Ovary (tissue), 9 donors: Measurements from ENCODE around the gene AGO3. TPM values are rescaled to one million over a fixed set of nuclear protein-coding genes. Genes with fewer than 3 reads are reported as not detected.

Source experiments
- DNase-seq, 5 donors: peaks; one replicate each; pipeline ENCODE4 v3.0.0-alpha.2; 2019 to 2020
- H3K27ac ChIP-seq, 2 donors: fragments of 200-600 bp; one replicate each; pipeline versions ENCODE4 v1.5.1 to v1.8.0; 2019 to 2022
- H3K27me3 ChIP-seq: fragments of 200-600 bp; one replicate; pipeline ENCODE4 v1.8.0; 2022
- H3K36me3 ChIP-seq: fragments of 200-600 bp; sonication (generic); one replicate; pipeline ENCODE4 v1.5.1; 2019
- H3K4me1 ChIP-seq: one replicate; pipeline ENCODE4 v1.8.1; 2013; ENCODE audit warnings: mild to moderate bottlenecking, moderate library complexity; ENCODE audit not compliant: insufficient read depth
- H3K4me3 ChIP-seq: fragments of 200-600 bp; sonication (generic); one replicate; pipeline ENCODE4 v1.5.1; 2017
- H3K9me3 ChIP-seq, 2 donors: fragments of 200-600 bp in 1 of 2; sonication (generic) in 1 of 2; one replicate each; pipeline versions ENCODE4 v1.5.1 to v1.8.1; 2013 to 2019; ENCODE audit warnings: mild to moderate bottlenecking in 1 of 2, moderate library complexity in 1 of 2
- CTCF ChIP-seq, 3 donors: fragments of 450-650 bp in 2 of 3; fragments of 200-600 bp in 1 of 3; IDR thresholded peaks; one replicate each; pipeline versions ENCODE4 v1.5.1 to v1.8.0; 2016 to 2022; ENCODE audit warnings: antibody characterized with exemption in 3 of 3, mild to moderate bottlenecking in 1 of 3
- EP300 ChIP-seq: sonication (generic); formaldehyde crosslinking; IDR thresholded peaks from one replicate; pipeline ENCODE4 v1.6.1; 2017; ENCODE audit warnings: antibody characterized with exemption
- POLR2A ChIP-seq: fragments of 450-650 bp; IDR thresholded peaks from one replicate; pipeline ENCODE4 v1.6.1; 2017; ENCODE audit warnings: antibody characterized with exemption, mild to moderate bottlenecking, moderate library complexity
- WGBS, 3 donors: extraction: QIAGEN DNeasy Blood & Tissue Kit in 1 of 3; methylation state at CpG; one replicate each; pipeline versions ENCODE4 v1.1.5 to v1.1.7; 2013 to 2017; 5-methylcytosine and 5-hydroxymethylcytosine counted together
- intact Hi-C, 4 donors: fragments of 100-400 bp; cut with DNase I; formaldehyde crosslinking; loops; one replicate each; pipeline versions ENCODE4 v1.11.0 to v1.15.1; 2022 to 2023
- polyA plus RNA-seq, 2 donors: library from polyadenylated mRNA; stranded (reverse); fragments of 200-250 nt in 1 of 2; fragments of 350-450 nt in 1 of 2; fragmentation: Illumina TruSeq in 1 of 2; extraction: RNeasy Lipid Tissue Mini Kit (QIAGEN cat#74804) in 1 of 2; gene quantifications; one replicate each; pipeline ENCODE4 v1.2.3, GENCODE V29; 2013 to 2014
- total RNA-seq, 7 donors: library from RNA; depleted of rRNA in 2 of 7; stranded (reverse); fragments of >200 nt in 2 of 7; fragmentation: NEBNext Ultra II Directional in 3 of 7; extraction: Animal tissue kit (Norgen Biotek cat#: 25700) in 3 of 7; gene quantifications; one replicate each; pipeline versions ENCODE4 v1.1.0 to v1.2.4, GENCODE V29; 2016 to 2023
- donor health status: DM: no; HTN: no; CAD: no; lungs with moderate emphysema.
- donor health status: DM: no; HTN: no; CAD: no.
- donor health status: Bipolar disorder and iron deficiency.
- donor health status: DM: yes; HTN: yes; CAD: no.
- donor health status: DM: no; HTN: no; CAD: no.
- donor health status: DM: yes; HTN: yes; CAD: no.

AGO3 gene
- total and polyA plus RNA-seq, 9 donors, result 3.8 to 44.1 (median 30.7) TPM

- intact Hi-C loops, result no loop called here
- TF ChIP-seq EP300 (no peak), POLR2A (no peak), CTCF (IDR thresholded peaks at IDR 0.05) (no peak)
Measured at GRCh38 chr1:36040238-36040637, 109.3 kb downstream of the AGO3 start.

DNA sequence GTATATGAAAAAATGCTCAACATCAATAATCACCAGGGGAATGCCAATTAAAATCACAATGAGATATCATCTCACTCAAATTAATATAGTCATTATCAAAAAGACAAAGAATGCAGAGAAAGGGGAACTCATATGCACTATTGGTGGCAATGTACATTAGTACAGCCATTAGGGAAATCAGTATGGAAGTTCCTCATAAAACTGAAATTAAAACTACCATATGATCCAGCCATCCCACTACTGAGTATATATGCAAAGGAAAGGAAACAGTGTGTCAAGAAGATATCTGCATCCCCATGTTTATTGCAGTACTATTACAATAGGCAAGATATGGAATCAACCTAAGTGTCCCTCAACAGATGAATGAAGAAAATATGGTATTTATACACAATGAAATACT, 120.9 kb downstream of the AGO3 start:
- Histone ChIP-seq H3K27me3 (no peaks in the 10 kb centered on the region), H3K4me1 (no peaks in the 10 kb centered on the region), H3K9me3 (no peaks in the 10 kb centered on the region), H3K27ac (no peak overlapping the region), H3K4me3 (no peak overlapping the region), H3K36me3 (no peaks in the 10 kb centered on the region)
- no peak for TF ChIP-seq CTCF (IDR thresholded peaks at IDR 0.05)
- TF ChIP-seq EP300, result no peak
- no peak for TF ChIP-seq POLR2A
- no peak for DNase-seq
- intact Hi-C loops, result no loop called here

More at GRCh38 chr1:36040238-36040637, 109.3 kb downstream of the AGO3 start:
- H3K9me3 ChIP-seq, result no peaks in the 10 kb centered on the region
- no peak overlapping the region for H3K4me3 ChIP-seq
- DNase-seq, result no peak
- no peaks in the 10 kb centered on the region for H3K27me3 ChIP-seq
- no peaks in the 10 kb centered on the region for H3K36me3 ChIP-seq
- no peaks in the 10 kb centered on the region for H3K4me1 ChIP-seq
- no peak overlapping the region for H3K27ac ChIP-seq
- WGBS, 3 donors, result 73 to 91% (median 83%) methylated on average over 2 of the region's 2 CpGs

- Histone ChIP-seq H3K36me3 (no peaks in the 10 kb centered on the region), H3K9me3 (no peaks in the 10 kb centered on the region), H3K4me3 (no peak overlapping the region), H3K27ac (no peak overlapping the region), H3K4me1 (no peaks in the 10 kb centered on the region), H3K27me3 (no peaks in the 10 kb centered on the region)
- DNase-seq, result no peak
- intact Hi-C loops, result no loop called here
- no peak for TF ChIP-seq EP300
- TF ChIP-seq POLR2A, result no peak
- TF ChIP-seq CTCF (IDR thresholded peaks at IDR 0.05), result no peak
Measured at GRCh38 chr1:36053978-36054377, 123.1 kb downstream of the AGO3 start.

- H3K27ac ChIP-seq, result no peak overlapping the region
- 90 to 93% (median 92%) methylated on average over 5 of the region's 5 CpGs for WGBS, 3 donors
- H3K27me3 ChIP-seq, result no peaks in the 10 kb centered on the region
- H3K4me3 ChIP-seq, result no peak overlapping the region
- no peak for DNase-seq
- H3K36me3 ChIP-seq, result no peaks in the 10 kb centered on the region
- intact Hi-C loops, result no loop called here
- TF ChIP-seq CTCF (IDR thresholded peaks at IDR 0.05), result no peak
- no peak for TF ChIP-seq POLR2A
- TF ChIP-seq EP300, result no peak
- no peaks in the 10 kb centered on the region for H3K9me3 ChIP-seq
- no peaks in the 10 kb centered on the region for H3K4me1 ChIP-seq
Measured at GRCh38 chr1:36055706-36056105, 124.8 kb downstream of the AGO3 start.

DNA sequence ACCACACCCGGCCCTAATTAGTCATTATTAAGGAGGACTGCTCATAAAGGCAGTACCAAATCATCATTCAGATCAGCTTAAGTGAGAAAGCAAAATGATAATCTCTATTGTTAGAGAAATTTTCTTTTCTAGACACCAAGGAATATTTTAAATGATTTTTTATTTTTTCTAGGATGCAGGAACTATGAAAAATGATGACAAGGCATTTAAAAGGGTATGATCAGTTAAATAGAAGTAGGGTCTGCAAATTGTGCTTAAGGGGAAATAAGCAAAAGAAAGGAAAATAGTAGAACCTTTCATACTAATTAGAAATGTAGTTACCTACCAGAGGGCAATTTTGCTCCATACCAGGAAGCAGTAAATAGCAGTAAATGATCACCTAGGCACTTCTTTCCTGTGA, 131.4 kb downstream of the AGO3 start:
- intact Hi-C loops, result no loop called here

More for the DNA sequence above, 131.4 kb downstream of the AGO3 start:
- TF ChIP-seq CTCF (IDR thresholded peaks at IDR 0.05) (no peak), EP300 (no peak), POLR2A (no peak)
- Histone ChIP-seq H3K9me3 (no peaks in the 10 kb centered on the region), H3K4me1 (no peaks in the 10 kb centered on the region), H3K27ac (no peak overlapping the region), H3K27me3 (peaks cover 2% of the 10 kb centered on the region), H3K4me3 (no peak overlapping the region), H3K36me3 (no peaks in the 10 kb centered on the region)
- 97 to 100% (median 97%) methylated on average over 1 of the region's 1 CpG for WGBS, 3 donors
- DNase-seq, result no peak
